HG02588 (cell line): ENCODE results near the gene KIF4A.
"Not testable (repeated sequence)": the region's sequence is repeated elsewhere in the genome, so short reads cannot be mapped to it uniquely, and the experiment has no call there.

Source experiments
- ATAC-seq: cut with Tn5 transposase; IDR thresholded peaks from one replicate; pipeline ENCODE4 v1.9.1; 2021; ENCODE audit warnings: mild to moderate bottlenecking, moderate library complexity; ENCODE audit not compliant: unreplicated experiment

KIF4A gene, protein sequence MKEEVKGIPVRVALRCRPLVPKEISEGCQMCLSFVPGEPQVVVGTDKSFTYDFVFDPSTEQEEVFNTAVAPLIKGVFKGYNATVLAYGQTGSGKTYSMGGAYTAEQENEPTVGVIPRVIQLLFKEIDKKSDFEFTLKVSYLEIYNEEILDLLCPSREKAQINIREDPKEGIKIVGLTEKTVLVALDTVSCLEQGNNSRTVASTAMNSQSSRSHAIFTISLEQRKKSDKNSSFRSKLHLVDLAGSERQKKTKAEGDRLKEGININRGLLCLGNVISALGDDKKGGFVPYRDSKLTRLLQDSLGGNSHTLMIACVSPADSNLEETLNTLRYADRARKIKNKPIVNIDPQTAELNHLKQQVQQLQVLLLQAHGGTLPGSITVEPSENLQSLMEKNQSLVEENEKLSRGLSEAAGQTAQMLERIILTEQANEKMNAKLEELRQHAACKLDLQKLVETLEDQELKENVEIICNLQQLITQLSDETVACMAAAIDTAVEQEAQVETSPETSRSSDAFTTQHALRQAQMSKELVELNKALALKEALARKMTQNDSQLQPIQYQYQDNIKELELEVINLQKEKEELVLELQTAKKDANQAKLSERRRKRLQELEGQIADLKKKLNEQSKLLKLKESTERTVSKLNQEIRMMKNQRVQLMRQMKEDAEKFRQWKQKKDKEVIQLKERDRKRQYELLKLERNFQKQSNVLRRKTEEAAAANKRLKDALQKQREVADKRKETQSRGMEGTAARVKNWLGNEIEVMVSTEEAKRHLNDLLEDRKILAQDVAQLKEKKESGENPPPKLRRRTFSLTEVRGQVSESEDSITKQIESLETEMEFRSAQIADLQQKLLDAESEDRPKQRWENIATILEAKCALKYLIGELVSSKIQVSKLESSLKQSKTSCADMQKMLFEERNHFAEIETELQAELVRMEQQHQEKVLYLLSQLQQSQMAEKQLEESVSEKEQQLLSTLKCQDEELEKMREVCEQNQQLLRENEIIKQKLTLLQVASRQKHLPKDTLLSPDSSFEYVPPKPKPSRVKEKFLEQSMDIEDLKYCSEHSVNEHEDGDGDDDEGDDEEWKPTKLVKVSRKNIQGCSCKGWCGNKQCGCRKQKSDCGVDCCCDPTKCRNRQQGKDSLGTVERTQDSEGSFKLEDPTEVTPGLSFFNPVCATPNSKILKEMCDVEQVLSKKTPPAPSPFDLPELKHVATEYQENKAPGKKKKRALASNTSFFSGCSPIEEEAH

GRCh38 chrX:70289793-70290770 is at the start of gene KIF4A, which contains the start of gene PDZD11:
KIF4A (plus strand) TSS chrX:70290104; CDS start chrX:70290459, 355 bp downstream.
PDZD11 (minus strand) TSS chrX:70289927; CDS start chrX:70289341, 586 bp downstream.
- ATAC-seq: peak; percentile 96

- no peak for ATAC-seq
These were observed 49.2 kb upstream of the KIF4A start for GRCh38 chrX:70240751-70241150.

DNA sequence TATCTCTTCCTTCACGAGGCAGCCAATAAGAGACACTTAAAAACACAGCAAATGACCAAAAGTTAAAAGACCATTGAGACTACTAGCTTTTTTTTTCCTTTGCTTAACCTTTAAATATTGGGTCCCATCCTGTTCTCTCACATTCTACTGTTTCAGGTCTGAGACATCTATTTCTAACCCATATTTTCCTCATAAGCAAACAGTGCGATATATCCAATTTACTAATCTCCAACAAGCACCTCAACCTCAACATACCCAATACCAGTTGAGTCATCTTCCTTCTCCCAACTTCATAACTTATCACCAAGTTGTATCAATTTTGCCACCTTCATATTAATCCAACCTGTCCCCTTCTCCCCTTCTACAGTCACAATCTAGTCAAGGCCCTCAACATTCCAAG is 48.4 kb upstream of the KIF4A start:
- no peak for ATAC-seq

DNA sequence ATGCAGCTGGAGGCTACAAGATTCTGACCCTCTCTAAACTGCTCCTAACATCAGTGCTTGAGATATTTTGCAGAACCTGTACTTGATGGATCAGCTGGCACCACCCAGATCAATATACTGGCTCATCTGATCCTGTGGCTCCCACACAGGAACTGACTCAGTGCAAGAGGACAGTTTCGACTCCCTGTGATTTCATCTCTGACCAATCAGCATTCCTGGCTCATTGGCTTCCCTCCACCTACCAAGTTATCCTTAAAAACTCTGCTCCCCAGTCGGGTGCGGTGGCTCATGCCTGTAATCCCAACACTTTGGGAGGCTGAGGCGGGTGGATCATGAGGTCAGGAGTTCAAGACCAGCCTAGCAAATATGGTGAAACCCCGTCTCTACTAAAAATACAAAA is 46.3 kb upstream of the KIF4A start:
- ATAC-seq: not testable (repeated sequence)

DNA sequence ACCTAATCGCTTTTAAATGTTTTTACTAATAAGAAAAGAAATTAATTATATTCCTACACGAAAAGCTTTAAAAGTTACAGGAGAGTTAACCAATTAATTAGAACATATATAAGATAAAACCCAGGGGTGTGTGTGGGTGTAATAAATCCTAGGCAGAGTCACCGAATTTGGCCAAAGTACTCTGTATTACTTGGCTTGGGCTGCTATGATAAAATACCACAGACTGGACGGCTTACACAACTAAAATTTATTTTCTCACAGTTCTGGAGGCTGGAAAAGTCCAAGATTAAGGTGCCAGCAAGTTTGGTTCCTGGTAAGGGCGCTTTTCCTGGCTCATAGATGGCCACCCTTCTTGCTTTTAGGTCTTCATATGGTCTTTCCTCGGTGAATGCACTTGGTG is 45.0 kb upstream of the KIF4A start:
- ATAC-seq: no peak

- no peak for ATAC-seq
These were observed 42.7 kb upstream of the KIF4A start for GRCh38 chrX:70247252-70247651.

DNA sequence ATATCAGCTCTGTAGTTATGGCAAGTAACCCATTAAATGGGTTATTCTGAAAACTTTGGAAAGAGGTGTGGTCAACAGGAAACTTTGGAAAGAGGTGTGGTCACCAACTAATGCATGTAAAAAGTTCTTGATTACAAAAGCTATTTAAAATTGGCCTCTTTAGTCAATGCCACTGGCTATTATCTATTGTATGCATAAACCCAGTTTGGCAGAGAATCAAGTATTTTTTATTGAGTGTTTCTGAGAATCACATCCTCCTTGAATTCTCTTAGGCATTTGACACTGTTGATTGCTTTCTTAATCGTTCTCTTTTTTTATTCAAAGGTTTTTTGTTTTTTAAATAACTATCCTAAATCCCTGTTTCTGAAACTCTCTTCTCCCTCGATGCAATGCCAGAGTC is 37.4 kb upstream of the KIF4A start:
- no peak for ATAC-seq

GRCh38 chrX:70253377-70254062 is 36.4 kb upstream of the KIF4A start:
- ATAC-seq: no peak

DNA sequence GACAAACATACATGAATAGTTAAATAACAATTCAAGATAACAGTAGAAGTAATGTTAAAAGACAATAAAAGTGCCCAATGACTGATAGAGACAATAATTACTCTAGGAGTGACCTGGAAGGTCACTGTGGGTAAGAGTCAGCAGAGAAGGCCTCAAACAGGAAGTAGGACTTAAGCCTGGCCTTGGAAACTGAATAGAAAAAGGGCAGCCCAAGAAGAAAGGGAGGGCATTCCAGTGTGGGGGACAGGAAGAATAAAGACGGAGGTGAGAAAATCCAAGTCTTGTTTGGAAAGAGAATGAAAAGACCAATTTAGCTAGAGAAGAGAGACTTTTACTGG is 35.9 kb upstream of the KIF4A start:
- ATAC-seq: no peak

GRCh38 chrX:70254909-70255308 is 35.0 kb upstream of the KIF4A start:
- no peak for ATAC-seq

- ATAC-seq: no peak
These were observed 34.5 kb upstream of the KIF4A start for GRCh38 chrX:70255452-70255851.

- no peak for ATAC-seq
These were observed 32.2 kb upstream of the KIF4A start for GRCh38 chrX:70257423-70258288.

DNA sequence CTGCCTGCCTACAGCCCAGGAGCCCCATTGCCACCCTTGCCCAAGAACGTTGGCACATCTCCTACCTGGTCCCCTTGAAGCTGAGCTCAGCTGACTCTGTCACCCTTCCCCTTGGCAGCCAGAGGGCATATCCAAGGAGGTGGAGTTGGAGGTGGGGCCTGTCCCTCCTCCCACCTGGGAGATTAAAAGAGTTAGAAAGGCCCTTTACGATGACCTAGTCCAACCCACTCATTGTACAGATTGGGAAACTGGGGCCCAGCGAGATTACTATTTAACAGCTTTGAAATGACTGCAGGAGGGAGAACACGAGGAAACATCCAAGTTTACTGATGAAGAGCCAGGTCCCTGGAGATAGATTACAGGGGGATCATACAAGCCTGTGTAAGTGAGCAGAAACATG is 29.8 kb upstream of the KIF4A start, which contains the start of gene P2RY4:
TSS of gene P2RY4 (minus strand) at position 101 of the 400 bp plus-strand sequence. CDS start 580 bp downstream, outside the sequence.
- ATAC-seq: no peak

- no peak for ATAC-seq
These were observed 26.8 kb upstream of the KIF4A start for GRCh38 chrX:70262952-70263567.

DNA sequence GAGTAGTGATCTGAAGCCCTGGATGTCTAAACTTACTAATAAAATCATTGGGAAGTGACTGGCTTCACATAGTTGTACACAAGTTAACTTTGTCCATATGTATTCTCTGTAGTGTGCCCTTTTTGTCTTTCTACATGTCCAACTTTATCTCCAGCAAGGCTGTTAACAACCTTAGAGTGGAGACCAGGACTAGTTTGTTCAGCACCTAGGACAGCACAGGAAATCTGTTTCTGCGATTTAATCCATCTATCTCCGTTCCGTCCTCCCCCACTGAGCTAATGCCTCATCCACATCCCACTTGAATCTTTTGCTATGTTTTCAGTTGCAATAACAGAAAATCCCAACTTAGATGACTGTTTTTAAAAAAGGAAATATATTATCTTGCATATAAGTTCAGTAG is 25.1 kb upstream of the KIF4A start:
- no peak for ATAC-seq

GRCh38 chrX:70268034-70268433 is 21.9 kb upstream of the KIF4A start, which contains the start of gene ARR3:
ARR3 (plus strand) TSS chrX:70268334; CDS start chrX:70269386, 1,052 bp downstream.
- no peak for ATAC-seq

DNA sequence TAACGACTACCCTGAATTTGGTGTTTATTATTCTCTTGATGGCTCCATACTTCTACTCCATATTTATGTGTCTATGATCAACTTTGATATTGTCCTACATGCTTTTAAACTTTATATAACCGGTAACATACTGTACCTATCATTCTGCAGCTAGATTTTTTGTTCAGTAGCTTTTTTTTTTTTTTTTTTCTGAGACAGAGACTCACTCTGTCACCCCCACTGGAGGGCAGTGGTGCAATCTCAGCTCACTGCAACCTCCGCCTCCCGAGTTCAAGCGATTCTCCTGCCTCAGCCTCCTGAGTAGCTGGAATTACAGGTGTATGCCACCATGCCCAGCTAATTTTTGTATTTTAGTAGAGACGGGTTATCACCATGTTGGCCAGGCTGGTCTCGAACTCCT is 15.9 kb upstream of the KIF4A start:
- ATAC-seq: not testable (repeated sequence)

DNA sequence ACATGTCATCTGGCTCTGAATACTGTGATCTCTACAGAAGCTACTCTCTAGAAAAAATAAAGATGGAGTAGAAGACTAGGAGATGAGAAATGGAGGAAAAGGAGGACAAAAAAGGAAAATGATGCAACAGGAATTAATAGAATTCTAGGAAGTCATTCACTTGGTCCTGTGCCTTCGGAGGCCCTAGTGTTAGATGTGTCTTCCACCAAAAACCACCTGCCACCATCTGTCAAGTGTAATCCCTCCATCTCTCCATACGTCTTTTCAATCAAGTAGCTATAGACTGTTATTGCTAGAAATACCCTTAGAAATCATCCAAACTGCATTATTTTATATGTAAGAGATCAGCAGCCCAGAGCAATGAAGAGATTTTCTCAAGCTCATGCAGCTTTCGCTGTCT is 10.8 kb upstream of the KIF4A start:
- ATAC-seq: no peak
